ENCODE measurements around the gene CRTAP.

DNA sequence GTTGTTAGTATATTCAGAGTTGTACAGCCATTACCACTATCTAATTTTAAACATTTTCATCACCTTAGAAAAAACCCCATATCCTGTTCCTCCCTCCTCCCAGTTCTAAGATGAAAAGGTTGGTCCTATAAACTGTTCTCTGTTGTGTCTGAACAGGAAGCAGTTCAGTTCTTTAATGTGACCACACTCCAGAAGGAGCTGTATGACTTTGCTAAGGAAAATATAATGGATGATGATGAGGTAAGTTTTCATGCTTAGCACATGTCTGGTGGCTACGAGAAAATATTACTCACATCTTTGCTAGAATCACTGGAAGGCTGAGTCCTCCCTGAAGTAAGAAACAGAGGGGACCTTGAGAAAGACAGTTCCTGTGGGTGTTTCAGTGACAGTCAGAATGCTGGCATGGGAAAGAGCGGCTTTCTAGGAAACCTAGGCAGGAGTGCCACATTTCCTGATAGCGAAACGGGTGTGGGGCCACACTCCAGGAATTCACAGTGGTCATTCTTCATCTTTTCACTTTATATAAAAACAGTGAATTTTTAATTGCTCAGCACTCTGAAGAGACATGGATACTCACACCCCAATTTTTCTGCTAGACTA lies 20.3 kb downstream of the CRTAP start:
- TF ChIP-seq POLR2A (IDR thresholded peaks at IDR 0.05) (no peak), POLR2AphosphoS5 (IDR thresholded peaks at IDR 0.05) (no peak)
- TF ChIP-seq, protein P1, sequence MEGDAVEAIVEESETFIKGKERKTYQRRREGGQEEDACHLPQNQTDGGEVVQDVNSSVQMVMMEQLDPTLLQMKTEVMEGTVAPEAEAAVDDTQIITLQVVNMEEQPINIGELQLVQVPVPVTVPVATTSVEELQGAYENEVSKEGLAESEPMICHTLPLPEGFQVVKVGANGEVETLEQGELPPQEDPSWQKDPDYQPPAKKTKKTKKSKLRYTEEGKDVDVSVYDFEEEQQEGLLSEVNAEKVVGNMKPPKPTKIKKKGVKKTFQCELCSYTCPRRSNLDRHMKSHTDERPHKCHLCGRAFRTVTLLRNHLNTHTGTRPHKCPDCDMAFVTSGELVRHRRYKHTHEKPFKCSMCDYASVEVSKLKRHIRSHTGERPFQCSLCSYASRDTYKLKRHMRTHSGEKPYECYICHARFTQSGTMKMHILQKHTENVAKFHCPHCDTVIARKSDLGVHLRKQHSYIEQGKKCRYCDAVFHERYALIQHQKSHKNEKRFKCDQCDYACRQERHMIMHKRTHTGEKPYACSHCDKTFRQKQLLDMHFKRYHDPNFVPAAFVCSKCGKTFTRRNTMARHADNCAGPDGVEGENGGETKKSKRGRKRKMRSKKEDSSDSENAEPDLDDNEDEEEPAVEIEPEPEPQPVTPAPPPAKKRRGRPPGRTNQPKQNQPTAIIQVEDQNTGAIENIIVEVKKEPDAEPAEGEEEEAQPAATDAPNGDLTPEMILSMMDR (IDR thresholded peaks at IDR 0.05) = no peak
